Stomach smooth muscle (tissue), 2 donors: ENCODE measurements around the gene NKX6-2.
"Not testable (repeated sequence)": the region's sequence is repeated elsewhere in the genome, so short reads cannot be mapped to it uniquely, and the experiment has no call there.

ENCODE experiments used
- H3K27ac ChIP-seq: one replicate; pipeline ENCODE4 v1.7.0; 2013; ENCODE audit warnings: mild to moderate bottlenecking, low read length, inconsistent platforms
- H3K27me3 ChIP-seq, 2 donors: one replicate each; pipeline ENCODE4 v1.7.0; 2013; ENCODE audit warnings: low read length in 2 of 2; ENCODE audit not compliant: insufficient read depth in 2 of 2, control insufficient read depth in 1 of 2
- H3K36me3 ChIP-seq, 2 donors: one replicate each; pipeline ENCODE4 v1.7.0; 2013; ENCODE audit warnings: low read length in 2 of 2; ENCODE audit not compliant: control insufficient read depth in 2 of 2, insufficient read depth in 2 of 2
- H3K4me1 ChIP-seq: one replicate; pipeline ENCODE4 v1.7.0; 2013; ENCODE audit warnings: low read length; ENCODE audit not compliant: control insufficient read depth, insufficient read depth
- H3K4me3 ChIP-seq, 2 donors: one replicate each; pipeline ENCODE4 v1.7.0; 2013; ENCODE audit warnings: low read length in 2 of 2
- H3K9ac ChIP-seq, 2 donors: one replicate each; pipeline ENCODE4 v1.7.0; 2013; ENCODE audit warnings: low read length in 2 of 2, mild to moderate bottlenecking in 1 of 2
- H3K9me3 ChIP-seq, 2 donors: one replicate each; pipeline ENCODE4 v1.7.0; 2013; ENCODE audit warnings: low read length in 2 of 2; ENCODE audit not compliant: control insufficient read depth in 2 of 2
- donor health status: healthy.
- donor health status: Pancreatic carcinoma.

Gene NKX6-2

DNA sequence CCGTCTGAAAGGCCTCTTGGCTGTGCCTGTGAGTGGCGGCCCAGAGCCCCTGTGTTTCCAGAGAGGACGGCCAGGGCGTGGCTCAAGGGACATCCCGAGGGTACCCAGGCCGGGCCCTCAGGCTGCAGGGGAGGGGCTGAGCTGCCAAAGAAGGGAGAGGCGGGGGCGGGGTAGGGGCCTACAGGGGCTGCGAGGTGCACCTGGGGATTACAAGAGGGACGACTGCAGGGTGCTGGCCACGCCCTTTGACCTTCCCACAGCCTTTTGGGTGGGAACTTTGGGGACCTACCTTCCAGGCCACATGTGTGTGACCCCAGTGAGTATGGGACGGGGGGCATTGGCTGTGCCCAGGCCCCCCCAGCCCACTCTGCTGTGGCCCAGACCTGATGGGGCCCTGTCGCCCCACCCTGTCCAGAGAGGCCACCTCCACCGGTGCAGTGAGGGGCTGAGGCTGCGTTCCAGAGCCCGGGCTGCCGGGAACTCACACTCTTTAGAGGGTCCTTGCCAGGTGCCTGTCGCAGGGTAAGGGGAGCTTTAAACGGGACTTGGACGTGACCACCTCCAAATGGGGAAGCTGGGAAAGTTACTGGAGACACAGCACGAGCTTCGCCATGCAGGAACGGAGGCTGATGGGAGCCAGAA lies 19.0 kb upstream of the NKX6-2 start:
- no peak overlapping the region for H3K4me3 ChIP-seq
- H3K4me1 ChIP-seq: no peaks in the 10 kb centered on the region
- no peak overlapping the region for H3K9ac ChIP-seq
- no peaks in the 10 kb centered on the region for H3K36me3 ChIP-seq
- peaks cover 0 to 8% of the 10 kb centered on the region in 2 donors for H3K9me3 ChIP-seq
- no peaks in the 10 kb centered on the region for H3K27me3 ChIP-seq
- no peak overlapping the region for H3K27ac ChIP-seq

DNA sequence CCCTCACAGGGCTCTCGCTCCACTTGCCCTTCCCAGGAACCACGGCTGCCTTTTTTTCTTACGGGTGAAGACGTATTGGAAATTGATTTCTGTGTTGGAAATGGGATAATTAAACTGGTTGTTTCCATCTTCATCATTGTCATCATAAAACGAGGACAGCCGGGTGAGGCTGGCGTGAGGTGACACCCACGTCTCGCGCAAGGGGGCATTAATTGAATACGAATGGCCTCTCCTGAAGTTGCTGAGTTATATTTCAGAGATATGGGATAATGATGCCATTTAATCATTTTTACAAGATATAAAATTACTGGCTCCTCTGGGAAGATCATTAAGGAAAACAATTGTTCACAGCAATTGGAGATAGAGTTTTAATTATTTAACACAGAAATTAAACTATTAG lies 18.3 kb upstream of the NKX6-2 start:
- Histone ChIP-seq H3K9ac (no peak overlapping the region), H3K9me3 (peaks cover 0 to 8% of the 10 kb centered on the region in 2 donors), H3K27ac (no peak overlapping the region), H3K4me3 (no peak overlapping the region), H3K4me1 (no peaks in the 10 kb centered on the region), H3K27me3 (no peaks in the 10 kb centered on the region), H3K36me3 (no peaks in the 10 kb centered on the region)

DNA sequence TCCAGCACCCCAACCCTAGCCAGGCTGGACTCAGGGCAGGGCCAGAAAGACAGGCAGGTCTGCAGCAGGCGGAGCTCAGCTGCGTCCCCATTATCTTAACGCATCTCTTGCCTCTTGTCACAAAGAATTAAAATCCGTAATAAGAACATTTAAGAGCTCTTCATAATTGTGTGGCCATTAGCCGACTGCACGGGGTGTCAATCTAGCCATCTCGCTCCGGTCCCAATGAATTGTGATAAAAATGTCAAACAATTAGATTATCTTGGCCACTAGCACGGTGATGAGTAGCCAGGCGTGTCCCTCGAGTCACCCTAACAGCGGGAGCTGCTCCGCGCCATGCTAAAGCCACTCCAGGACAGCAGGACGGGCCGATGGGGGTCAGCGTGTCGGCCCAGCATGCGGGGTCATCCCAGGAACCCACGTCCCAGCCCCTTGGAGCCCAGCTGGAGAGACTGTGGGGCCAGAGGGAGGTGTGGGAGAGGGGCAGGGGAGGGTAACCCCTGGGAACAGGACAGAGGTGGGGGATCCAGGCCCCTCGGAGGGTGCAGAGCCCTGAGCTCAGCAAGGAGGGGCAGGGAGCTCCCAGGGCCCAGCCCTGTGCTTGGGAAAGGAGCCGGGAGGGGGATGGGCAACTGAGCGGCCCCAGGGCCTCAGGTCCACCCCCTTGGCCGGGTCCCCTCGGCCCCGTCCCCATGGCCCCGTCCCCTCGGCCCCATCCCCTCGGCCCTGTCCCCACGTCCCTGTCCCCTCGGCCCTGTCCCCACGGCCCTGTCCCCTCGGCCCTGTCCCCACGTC lies 17.7 kb upstream of the NKX6-2 start:
- Histone ChIP-seq H3K4me1 (no peaks in the 10 kb centered on the region), H3K9ac (no peak overlapping the region), H3K9me3 (peaks cover 0 to 8% of the 10 kb centered on the region in 2 donors), H3K4me3 (no peak overlapping the region), H3K27me3 (no peaks in the 10 kb centered on the region), H3K36me3 (no peaks in the 10 kb centered on the region), H3K27ac (no peak overlapping the region)

DNA sequence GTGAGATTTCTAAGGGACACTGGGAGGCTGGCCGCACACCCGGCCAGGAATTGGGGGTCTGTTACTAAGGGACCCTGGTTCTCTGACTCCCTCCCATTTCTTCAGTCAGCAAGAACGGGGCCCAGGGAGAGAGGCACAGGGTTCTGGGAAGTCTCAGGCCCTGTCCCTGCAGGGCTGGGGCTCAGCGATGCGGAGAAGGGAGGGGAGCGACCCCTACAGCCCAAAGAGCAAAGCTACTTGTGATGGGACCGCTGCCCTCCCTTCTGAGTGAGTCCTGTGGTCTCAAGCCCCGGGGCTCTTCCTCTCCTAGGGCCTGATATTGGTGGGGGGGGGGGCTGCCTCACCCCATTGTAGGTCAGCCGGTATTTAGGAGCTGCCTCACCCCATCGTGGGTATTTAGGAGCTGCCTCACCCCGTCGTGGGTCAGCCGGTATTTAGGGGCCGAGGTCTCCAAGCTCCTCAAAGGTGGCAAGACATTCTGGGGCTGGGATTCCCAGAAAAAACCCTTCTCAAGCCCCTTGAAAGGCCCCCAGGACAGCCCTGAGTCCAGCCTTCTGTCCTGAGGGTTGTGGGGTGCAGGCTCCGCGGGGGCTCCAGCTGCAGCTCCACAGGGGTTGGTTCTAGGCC lies 16.9 kb upstream of the NKX6-2 start:
- H3K9me3 ChIP-seq: peaks cover 0 to 8% of the 10 kb centered on the region in 2 donors
- no peak overlapping the region for H3K4me3 ChIP-seq
- no peaks in the 10 kb centered on the region for H3K36me3 ChIP-seq
- no peaks in the 10 kb centered on the region for H3K4me1 ChIP-seq
- no peak overlapping the region for H3K27ac ChIP-seq
- H3K9ac ChIP-seq: no peak overlapping the region
- no peaks in the 10 kb centered on the region for H3K27me3 ChIP-seq

DNA sequence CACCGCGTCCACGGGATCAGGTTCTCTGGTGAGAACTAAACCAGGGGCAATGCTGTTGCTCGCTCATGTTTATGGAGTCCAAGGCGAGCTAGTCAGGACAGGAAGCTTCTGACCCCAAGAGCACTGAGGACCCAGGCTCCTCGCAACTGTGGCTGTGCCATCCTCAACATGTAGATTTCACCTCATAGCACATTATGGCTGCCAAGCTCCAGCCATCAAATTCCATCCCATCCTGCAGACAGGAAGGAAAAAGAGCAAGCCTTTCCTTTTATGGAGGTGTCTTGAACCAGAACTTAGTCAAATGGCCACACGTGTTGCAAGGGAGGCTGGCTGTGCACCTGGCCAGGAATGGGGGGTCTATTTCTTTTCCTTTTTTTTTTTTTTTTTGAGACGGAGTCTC lies 16.1 kb upstream of the NKX6-2 start:
- Histone ChIP-seq H3K27me3 (no peaks in the 10 kb centered on the region), H3K4me3 (no peak overlapping the region), H3K27ac (no peak overlapping the region), H3K36me3 (no peaks in the 10 kb centered on the region), H3K4me1 (no peaks in the 10 kb centered on the region), H3K9ac (no peak overlapping the region), H3K9me3 (peaks cover 0 to 8% of the 10 kb centered on the region in 2 donors)

DNA sequence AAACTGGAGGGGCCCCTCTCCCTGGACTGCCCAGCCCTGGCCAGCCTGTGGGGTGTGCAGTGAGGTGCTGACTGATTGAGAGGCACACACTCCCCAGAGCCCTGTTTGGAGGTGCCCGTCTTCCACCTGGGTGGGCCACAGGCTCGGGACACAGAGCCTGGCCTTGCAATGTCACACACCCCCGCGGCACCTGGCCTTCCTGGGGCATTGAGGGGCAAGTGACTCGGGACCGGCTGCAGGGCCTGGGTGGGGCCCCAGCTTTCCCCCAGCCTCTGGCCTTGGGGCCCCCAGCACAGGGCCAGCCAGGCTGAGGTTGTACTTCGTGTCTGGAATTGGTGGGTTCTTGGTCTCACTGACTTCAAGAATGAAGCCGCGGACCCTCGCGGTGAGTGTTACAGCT lies 13.9 kb upstream of the NKX6-2 start:
- no peak overlapping the region for H3K27ac ChIP-seq
- H3K4me1 ChIP-seq: no peaks in the 10 kb centered on the region
- H3K9me3 ChIP-seq: peaks cover 0 to 8% of the 10 kb centered on the region in 2 donors
- H3K9ac ChIP-seq: no peak overlapping the region
- no peaks in the 10 kb centered on the region for H3K36me3 ChIP-seq
- H3K4me3 ChIP-seq: no peak overlapping the region
- no peaks in the 10 kb centered on the region for H3K27me3 ChIP-seq

DNA sequence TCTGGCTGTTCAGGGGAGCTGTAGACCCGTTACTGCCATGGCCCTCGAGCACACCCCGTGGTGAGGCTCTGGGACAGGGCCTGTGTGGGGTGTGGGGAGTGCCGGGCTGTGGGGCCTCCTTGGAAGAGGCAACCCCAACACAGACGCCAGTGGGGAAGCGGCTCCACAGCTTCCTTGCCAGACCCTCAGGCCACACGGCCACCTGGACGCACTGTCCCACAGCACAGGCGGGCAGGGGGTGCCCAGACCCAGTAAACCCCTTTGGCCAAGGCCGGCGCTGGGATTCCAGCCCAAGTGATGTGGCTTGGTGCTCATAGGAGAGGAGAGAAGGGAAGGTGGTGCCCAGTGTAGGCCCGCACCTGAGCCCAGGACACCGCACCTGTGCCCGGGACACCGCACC lies 12.9 kb upstream of the NKX6-2 start:
- H3K4me1 ChIP-seq: no peaks in the 10 kb centered on the region
- H3K27me3 ChIP-seq: no peaks in the 10 kb centered on the region
- no peak overlapping the region for H3K9ac ChIP-seq
- no peak overlapping the region for H3K27ac ChIP-seq
- no peak overlapping the region for H3K4me3 ChIP-seq
- no peaks in the 10 kb centered on the region for H3K36me3 ChIP-seq
- H3K9me3 ChIP-seq: peaks cover 0 to 8% of the 10 kb centered on the region in 2 donors

DNA sequence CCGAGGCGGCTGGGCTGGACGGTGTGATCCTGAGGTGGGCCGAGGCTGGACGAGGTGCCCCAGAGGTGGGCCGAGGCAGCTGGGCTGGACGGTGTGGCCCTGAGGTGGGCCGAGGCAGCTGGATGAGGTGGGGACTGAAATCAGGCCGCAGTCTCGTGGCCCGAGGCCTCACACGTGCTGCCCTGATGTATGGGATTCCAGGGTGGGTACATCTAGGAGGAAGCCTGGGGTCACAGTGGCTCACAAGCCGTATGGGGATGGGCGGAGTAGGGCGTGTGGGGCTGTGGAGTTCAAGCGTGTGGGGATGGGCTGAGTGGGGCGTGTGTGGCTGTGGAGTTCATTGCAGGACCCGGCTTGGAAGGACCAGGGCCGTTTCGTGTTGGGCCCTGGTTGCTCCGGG lies 12.5 kb upstream of the NKX6-2 start:
- Histone ChIP-seq H3K9me3 (peaks cover 0 to 8% of the 10 kb centered on the region in 2 donors), H3K4me3 (no peak overlapping the region), H3K4me1 (no peaks in the 10 kb centered on the region), H3K9ac (no peak overlapping the region), H3K27ac (no peak overlapping the region), H3K36me3 (no peaks in the 10 kb centered on the region), H3K27me3 (no peaks in the 10 kb centered on the region)

DNA sequence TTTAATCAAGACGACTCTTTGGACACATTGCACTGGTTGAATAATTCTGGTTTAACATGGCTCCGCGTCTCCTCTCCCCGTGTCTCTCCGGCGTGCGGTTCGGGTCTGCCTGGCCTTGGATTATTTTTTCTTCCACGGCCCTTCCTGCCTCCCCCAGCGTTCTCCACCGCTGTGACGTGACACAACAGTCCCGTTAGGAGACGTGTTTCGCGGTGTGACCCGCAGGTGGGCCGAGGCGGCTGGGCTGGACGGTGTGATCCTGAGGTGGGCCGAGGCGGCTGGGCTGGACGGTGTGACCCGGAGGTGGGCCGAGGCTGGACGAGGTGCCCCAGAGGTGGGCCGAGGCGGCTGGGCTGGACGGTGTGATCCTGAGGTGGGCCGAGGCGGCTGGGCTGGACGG lies 12.0 kb upstream of the NKX6-2 start:
- not testable (repeated sequence) for H3K9me3 ChIP-seq, H3K27ac ChIP-seq, H3K27me3 ChIP-seq, H3K36me3 ChIP-seq, H3K4me1 ChIP-seq, H3K4me3 ChIP-seq, H3K9ac ChIP-seq

DNA sequence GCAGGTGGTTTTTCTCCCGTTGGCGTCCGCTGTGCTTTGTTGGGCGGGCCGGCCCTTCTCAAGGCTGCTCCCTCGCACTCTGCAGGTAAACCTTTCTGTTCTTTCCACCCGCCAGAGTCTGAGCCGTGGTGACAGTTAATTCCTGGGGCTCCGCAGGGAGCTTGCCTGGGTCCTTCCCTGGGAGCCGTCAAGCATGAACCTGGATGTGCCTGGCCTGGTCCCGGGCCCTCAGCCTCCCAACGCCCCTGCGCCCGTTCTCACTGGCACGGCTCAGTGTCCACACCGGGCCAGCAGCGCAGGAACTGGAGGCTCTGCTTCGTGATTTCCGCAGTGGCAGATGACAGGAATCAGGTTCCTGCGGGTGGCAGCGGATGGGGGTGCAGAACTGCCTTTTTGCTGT lies 10.9 kb upstream of the NKX6-2 start:
- Histone ChIP-seq H3K9ac (no peak overlapping the region), H3K4me1 (no peaks in the 10 kb centered on the region), H3K36me3 (no peaks in the 10 kb centered on the region), H3K4me3 (no peak overlapping the region), H3K27ac (no peak overlapping the region), H3K27me3 (no peaks in the 10 kb centered on the region), H3K9me3 (peaks cover 0 to 4% of the 10 kb centered on the region in 2 donors)
